ENCODE results near the gene CAVIN1.
"Not testable (repeated sequence)": the region's sequence is repeated elsewhere in the genome, so short reads cannot be mapped to it uniquely, and the experiment has no call there.

The CAVIN1 gene

DNA sequence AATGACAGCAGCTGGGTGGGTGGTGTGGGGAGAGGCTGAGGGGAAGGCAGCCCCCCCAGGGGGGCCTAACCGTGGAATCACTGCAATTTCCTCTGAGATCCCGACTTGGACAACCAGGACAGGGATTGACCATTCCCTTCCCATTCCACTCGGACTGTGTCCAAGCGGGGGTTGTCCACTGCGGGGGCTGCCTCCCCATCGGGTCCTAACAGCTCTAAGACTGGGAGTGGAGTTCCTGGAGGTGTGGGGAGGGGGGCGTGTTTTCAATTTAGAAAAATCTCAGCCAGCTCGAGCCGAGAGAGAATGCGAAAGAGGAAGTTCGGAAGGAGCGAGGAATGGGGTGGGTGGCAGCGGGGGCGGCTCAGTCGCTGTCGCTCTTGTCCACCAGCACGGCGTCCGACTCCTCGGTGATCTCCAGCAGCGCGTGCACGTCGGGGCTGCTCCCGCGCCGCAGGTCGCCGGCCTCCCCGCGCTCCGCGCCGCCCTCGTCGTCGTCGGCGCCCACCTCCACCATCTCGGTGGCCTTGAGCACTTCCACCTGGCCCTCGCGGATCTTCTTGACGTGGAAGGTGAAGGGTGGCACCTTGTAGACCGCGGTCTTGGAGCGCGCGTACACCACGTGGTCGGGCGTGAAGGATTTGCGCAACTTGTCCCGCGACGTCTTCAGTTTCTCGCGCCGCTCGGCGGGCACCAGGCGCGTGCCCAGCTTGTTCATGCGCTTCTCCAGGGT, 18.6 kb downstream of the CAVIN1 start:
- DNase-seq, result no peak

DNA sequence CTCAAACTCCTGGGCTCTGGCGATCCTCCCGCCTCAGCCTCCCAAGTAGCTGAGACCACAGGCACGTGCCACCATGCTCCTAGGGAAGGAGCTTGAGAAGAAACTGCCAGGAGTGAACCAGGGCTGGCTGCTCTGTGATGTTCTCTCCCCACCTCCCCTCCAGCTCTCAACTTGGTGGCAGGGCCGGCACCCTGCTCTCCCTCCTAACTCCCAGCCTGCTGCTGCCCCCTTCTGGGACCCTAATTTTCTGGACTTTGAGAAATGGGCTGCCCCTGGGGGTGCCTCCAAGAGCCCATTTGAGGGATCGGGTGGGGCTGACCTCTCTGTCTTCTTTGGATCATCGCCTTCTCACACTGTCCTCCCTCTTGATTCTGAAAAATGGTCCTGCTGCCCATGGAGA, 19.9 kb downstream of the CAVIN1 start:
- DNase-seq, result peak; percentile 55

DNA sequence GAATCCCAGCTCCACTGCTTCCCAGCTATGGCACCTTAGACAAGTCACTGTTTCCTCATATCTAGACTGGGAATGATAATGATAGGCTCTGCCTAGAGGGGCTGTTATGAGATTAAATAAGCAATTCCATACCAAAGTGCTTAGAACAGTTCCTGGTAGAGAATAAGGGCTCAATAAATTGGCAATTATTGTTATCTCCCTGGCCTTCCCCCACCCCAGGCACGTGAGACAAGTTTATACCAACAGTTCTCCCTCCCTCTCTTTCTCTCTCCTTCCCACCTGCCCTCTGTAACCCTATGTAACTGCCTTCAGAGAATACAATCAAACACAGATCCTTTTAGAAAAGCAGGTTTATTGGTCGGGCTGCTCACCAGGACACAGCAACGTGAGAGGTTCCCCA, 20.9 kb downstream of the CAVIN1 start:
- no peak for DNase-seq

DNA sequence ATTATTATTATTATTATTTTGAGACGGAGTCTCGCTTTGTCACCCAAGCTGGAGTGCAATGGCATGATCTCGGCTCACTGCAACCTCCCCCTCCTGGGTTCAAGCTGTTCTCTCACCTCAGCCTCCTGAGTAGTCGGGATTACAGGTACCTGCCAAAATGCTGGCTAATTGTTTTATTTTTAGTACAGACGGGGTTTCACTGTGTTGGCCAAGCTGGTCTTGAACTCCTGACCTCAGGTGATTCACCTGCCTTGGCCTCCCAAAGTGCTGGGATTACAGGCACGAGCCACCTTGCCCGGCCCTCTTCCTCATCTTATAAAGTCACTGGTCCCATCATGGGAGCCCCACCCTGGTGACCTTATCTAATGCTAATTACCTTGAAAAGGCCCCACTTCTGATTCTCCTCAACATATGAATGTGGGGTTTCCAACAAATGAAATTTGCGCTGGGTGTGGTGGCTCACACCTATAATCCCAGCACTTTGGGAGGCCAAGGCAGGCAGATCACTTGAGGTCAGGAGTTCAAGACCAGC, 22.1 kb downstream of the CAVIN1 start:
- not testable (repeated sequence) for DNase-seq

DNA sequence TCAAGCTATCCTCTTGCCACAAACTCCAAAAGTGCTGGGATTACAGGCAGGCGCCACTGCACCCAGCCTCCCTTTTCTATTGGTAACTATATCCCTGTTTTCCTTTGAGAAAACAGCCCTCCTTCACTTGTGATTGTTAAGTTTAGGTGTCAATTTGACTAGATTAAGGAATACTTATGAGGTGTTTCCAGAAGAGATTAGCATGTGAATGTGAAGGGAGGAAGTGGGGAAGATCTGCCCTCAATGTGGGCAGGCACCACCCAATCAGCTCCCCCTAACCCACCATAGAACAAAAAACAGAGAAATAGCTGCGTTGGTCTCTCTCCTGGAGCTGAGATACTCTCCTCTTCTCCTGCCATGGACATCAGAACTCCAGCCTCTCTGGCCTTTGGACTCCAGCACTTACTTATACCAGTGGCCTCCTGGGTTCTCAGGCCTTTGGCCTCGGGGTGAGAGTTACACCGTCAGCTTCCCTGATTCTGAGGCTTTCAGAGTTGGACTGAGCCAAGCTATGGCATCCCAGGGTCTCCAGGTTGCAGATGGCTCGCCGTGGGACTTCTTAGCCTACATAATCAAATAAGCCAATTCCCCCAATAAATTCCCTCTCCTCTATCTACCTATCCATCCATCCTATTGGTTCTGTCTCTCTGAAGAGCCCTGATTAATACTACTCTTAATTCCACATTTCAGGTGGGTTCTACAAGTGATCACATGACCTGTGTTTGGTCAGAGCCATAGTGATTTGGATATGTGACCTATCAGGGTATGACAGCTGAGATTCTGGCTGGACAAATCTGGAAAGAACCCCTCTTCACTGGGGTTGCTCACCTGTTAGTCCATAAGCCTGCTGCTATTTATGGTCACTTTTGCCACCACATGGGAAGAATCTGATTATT, 22.9 kb downstream of the CAVIN1 start:
- no peak for DNase-seq

DNA sequence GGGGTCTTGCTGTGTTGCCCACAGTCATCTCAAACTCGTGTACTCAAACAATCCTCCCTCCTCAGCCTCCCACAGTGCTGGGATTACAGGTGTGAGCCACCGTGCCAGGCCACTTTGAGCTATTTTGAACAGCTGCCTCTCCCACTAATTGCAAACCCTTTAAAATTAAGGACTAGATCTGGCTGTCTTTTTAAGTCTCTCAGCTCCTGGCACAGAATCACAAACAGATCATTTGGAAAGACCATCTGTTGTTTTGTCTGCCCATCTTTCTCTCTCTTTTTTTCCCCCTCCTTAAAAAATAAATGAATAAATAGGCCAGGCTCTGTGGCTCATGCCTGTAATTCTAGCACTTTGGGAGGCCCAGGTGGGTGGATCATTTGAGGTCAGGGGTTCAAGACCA, 23.9 kb downstream of the CAVIN1 start:
- DNase-seq, result no peak

DNA sequence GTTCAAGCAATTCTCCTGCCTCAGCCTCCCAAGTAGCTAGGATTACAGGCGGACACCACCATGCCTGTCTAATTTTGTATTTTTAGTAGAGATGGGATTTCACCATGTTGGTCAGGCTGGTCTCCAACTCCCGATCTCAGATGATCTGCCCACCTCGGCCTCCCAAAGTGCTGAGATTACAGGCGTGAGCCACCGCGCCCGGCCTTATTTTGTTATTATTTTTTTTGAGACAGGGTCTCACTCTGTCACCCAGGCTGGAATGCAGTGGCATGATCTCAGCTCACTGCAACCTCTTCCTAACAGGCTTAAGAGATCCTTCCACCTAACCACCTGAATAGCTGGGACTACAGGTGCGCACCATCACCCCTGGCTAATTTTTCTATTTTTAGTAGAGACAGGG, 27.5 kb downstream of the CAVIN1 start:
- not testable (repeated sequence) for DNase-seq

DNA sequence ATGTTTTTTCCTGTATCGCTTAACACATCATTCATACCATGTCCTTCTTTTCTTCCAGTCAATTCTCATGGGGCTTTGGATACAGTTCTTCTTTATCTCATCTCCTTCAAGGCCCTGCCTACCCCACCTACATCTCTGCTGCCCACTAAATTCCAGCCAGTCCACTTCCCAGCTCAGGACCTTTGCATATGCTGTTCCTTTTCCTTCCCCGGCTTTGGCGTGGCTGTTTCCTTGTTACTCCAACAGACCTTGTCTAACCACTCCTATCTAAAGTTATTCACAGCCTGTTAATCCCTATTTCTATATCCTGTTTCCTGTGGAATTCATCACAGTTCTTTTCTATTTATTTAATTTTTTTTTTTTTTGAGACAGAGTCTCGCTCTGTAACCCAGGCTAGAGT, 28.2 kb downstream of the CAVIN1 start:
- no peak for DNase-seq

DNA sequence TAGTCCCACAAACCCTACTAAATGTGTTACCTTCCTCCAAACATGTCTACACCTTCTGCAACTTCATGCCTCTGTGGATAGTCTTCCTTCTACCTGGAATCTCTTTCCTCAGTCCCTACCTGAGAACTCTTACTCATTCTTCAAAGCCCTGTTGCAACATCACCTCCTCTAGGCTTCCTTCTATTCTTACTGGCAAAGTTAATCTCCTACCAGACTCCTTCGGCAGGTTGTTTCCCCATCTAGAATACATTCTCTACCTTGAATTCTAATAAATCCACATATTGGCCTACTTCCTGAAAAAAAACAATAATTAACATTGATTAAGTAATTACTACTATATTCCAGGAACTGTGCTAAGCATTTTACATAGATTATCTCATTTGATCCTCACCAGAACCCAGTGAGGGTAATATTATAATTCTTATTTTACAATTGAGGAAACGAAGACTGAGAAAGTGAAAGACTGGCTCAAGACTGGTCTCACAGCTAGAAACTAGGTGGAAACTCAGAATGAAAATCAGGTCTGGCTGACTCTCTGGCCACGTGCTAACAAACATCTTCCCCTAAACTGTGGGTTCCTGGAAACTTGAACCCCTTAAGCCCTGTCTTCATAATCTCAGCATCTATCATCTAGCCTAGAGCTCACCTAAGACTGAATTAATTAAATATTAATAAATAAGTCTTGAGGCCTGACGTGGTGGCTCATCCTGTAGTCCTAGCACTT, 30.2 kb downstream of the CAVIN1 start:
- DNase-seq, result no peak

DNA sequence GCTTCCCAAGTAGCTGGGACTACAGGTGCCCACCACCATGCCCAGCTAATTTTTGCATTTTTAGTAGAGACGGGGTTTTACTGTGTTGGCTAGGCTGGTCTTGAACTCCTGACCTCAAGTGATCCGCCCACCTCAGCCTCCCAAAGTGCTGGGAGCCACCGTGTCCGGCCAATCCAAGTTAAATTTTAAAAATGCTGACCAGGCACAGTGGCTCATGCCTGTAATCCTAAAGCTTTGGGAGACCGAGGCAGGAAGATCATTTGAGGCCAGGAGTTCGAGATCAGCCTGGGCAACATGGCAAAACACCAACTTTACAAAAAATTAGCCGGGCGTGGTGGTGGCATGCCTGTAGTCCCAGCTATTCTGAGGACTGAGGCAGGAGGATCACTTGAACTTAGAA, 31.6 kb downstream of the CAVIN1 start:
- not testable (repeated sequence) for DNase-seq

DNA sequence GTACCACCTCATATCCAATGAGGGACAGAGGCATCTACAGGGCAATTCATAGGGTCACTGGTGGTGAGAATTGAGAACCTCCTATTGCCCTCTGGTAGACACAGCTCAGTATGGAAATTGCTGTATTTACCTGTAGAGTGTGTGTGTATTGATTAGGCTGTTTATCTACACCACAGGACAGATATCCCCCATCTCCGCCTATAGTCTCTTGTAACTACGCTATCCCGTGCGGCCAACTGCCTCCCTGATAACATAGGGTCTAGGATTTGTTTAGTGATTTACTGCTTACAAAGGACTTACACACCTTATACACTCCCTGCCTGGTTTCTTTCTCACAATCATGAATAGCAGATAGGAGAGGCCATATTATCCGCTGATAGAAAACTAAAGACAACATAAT, 33.2 kb downstream of the CAVIN1 start:
- DNase-seq, result no peak

DNA sequence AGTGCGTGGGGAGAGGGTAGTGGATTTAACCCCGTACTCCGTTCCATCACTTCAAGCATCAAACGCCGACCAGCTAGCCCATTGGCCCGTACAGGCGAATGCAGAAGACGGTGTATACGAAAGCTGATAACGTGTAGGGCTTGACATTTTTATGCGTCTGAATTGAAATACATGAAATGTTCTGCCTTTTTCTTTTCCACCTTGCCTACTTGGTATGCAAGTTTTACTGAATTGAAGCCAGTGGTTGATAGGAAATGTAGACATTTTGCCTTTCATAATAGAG, 34.0 kb downstream of the CAVIN1 start:
- no peak for DNase-seq

DNA sequence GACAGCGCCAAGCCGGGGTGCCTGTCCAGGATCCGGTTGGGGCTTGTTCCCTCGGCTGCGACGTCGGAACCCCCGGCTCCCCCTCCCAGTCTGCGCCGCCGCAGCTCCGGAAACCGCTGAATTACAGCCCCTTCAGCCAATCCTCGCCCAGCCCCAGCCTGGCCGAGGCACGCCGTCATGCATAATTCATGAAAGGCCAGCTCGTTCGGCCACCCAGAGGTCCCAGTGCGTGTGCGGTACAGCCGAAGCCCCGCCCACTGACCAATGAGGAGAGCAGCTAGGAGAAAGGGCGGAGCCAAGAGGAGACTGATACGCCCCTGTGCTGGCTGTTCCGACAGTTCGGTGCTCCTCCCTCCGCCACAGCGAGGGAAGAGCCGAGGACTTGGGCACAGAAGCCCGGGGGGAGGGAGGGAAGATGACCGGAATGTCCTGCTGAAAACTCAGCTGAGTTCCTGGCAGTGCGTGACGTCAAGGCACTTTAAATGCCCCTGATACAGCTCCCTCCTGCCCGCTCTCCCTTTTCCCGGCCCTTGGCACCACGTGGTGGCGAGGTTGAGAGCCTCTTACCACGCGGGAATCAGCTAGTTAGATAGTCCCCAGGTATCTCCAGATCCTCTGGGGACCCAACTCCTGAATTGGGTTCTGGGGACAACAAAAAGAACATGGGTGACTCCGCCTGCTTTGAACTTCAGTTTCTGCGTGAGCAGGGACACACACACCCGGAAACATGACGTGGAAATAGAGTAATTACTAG, 34.5 kb downstream of the CAVIN1 start, which contains the start of gene STAT3:
Gene STAT3, minus strand, starts transcription at position 62 of the 754 bp plus-strand sequence. CDS start 39,926 bp downstream, outside the sequence.
- peak; percentile 100 for DNase-seq

DNA sequence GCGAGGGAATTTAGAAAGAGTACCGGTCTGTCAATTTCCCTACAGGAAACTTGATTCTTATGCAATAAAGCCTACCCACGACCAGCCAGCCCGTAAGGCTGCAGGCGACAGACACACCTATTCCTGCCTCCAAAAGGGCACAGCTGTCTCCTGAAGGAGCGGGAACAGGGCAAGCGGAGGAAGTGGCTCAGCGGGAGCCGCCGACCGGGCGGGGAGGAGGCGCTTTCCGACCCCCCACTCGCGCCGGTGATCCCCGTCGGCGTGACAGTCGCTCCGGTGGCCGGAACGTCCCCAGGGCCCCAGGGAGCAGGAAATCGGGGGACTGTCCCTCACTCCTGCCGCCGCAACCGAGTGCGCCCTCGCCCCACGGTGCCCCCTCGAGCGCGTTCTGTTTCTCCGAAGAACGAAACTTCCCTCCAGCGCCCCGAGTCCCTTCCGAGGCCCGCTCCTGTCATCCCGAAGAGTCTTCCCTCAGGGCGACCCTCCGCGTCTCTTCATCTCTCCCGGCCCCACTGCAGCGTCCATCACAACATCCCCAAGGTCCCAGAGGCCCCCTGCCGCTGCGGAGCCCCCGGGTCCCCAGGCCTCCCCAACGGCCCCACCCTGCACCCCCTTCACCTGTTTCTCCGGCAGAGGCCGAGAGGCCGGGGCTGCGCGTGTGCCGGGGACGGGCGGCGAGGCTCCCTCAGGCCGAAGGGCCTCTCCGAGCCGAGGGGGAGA, 35.2 kb downstream of the CAVIN1 start:
- no peak for DNase-seq

DNA sequence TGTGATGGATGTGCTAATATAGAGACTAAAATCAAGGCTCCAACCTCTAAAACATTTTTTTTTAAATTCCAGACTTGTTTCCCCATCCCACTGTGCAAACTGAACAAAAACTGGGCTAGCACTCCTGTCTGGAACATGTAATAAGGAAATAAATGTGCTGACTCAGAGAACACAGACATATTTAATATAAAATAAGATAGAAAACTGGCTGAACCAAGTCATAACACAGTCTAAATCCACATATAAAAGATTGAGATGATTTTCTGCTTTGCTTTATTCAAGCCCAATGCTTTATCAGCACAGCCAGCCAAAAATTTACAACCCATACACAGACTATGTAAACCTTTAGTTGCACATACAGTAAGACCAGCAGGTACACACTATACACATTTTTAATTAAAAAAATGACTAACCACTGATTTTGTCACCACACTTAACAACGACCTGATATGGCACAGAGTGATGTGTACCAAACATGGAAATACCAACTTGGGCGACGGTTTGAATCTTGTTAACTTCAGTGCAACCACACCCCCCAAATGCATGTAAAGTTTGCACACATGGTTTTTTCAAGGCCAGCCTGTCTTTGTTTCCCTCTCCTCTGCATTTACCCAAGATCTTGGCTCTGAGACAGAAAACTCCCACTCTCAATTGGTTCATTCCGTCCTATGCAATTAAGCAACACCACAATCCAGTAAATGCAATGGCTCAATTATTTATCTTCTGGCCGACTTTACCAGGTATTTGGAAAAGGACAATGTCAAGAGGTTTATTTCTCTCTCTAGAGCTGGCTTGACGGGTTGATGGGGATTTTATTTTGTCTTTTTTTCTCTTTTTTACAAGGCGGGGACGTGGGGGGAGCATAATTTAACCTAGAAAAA, 36.0 kb downstream of the CAVIN1 start:
- DNase-seq, result no peak

DNA sequence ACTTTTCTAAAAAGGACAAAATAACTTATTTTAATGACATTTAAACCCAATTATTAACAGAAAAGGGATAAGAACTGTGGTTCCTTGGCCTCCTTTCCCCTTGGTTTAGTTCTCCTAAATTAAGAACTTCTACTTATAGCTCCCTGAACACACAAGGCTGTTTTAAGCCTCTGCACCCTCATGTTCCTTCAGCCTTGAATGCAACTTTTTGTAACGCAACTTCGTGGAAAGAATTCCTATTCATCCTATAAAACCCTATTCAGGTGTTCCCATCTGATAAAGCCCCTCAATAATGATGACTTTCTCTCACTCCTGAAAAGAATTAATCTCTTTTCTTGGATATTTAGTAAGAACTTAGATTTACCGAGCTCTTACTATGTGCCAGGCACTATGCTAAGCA, 41.2 kb downstream of the CAVIN1 start:
- no peak for DNase-seq

DNA sequence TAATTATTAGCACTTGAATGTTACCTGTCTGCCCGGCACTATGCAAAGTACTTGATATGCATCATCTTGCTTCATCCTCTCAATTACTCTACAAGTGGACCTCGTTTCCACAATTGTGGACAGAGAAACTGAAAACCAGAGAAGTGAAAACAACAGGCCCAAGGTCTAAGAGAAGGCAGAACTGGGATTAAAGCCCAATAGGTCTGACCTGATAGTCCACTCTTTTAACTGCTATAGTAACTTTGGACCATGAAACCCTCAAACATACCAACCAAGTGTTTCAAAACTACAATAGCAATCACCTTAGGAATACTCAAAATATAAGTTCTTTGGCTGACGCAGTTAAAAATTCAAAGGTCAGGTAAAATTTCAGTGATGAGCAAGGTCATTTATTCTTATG, 42.1 kb downstream of the CAVIN1 start:
- no peak for DNase-seq

DNA sequence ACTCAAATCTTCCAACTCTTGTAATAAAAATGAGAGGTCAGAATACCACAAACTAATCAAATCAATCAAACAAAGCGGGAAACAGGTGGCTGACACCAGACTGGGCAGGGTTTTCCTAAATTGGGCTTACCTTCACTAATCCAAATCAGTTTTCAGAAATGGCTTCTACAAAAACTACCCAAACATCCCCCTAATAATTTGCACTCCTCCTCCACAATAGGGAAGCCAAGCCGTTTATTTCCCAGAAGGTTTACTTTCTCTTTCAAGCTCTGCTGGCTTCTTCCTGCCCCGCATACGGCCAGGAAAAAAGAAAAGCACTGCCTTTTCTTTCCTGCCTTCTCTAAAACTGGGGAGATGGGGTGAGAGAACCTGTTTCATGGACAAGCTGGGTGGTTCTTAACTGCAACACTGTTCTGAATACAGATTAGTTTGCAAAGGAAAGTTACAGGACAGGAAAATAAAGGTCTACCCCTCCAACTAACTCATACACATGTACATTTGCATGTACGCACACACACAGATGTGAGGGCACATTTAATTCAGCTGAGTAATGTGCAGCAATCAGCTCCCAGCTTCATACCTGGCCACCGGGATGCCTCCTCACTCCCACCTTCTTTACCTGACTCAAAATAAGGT, 44.0 kb downstream of the CAVIN1 start:
- no peak for DNase-seq

DNA sequence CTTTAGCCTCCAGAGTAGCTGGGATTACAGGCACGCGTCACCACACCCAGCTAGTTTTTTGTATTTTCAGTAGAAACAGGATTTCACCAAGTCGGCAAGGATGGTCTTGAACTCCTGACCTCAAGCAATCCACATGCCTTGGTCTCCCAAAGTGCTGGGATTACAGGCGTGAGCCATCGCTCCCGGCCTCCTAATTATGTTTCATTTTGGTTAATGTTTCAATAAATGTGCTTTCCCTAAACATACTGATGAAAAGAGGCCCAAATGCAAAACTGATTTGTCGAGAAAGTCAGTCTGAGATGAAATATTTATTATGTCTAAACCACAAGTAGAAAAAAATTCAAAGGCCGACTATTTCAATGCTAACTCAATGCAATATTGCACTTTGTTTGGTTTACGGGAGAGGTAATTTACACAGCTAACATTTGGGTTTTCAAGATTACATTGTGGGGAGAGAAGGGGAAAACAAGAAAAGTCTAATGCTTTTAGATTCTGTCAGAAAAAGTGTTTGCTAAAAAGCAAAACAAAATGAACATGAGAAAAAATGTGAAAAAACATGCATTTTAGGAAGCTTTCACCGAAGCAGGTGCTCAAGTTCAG, 44.6 kb downstream of the CAVIN1 start:
- no peak for DNase-seq

DNA sequence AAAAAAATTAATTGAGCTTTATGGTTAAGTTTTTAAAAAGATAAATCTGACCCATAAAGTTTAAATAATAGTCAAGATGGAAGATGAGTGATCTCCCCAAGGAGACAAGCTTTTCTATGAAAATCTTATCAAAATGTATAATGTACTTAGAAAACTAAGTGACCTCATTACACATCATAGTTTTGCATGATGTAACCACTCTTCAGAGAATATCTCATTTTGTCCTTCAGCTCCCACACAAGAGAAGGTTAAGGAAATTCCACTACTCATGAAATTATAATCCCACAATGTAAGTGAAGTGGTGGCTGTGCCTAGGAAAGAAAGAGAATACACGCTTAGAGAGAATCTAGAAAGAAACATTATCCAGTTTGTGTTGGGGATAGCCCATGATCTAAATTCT, 49.2 kb downstream of the CAVIN1 start:
- no peak for DNase-seq
